ENCODE measurements around the gene TPRN.
A peak's percentile ranks its signal among the peaks of the same experiment; 100 is the strongest.

Gene TPRN

GRCh38 chr9:137159105-137160053 is 41.2 kb downstream of the TPRN start:
- DNase-seq: no peak

DNA sequence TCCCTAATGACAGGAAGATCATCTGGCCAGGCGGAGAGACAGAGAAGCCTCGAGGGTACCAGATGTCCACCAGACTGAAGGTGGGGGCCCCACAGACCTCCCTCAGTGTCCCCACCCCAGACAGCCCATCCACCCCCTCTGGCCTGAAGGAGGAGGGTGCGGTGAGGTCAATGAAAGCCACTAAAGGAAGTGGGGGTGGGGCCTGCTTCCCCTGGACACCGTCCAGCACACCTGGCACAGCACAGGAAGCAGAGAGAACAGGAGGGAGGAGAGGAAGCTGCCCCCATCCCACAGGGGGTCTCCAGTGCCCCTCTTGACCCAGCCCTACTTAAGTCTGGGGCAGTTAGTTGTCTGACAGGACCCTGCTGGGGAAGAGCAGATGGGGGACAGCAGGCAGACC is 41.9 kb downstream of the TPRN start:
- DNase-seq: no peak

DNA sequence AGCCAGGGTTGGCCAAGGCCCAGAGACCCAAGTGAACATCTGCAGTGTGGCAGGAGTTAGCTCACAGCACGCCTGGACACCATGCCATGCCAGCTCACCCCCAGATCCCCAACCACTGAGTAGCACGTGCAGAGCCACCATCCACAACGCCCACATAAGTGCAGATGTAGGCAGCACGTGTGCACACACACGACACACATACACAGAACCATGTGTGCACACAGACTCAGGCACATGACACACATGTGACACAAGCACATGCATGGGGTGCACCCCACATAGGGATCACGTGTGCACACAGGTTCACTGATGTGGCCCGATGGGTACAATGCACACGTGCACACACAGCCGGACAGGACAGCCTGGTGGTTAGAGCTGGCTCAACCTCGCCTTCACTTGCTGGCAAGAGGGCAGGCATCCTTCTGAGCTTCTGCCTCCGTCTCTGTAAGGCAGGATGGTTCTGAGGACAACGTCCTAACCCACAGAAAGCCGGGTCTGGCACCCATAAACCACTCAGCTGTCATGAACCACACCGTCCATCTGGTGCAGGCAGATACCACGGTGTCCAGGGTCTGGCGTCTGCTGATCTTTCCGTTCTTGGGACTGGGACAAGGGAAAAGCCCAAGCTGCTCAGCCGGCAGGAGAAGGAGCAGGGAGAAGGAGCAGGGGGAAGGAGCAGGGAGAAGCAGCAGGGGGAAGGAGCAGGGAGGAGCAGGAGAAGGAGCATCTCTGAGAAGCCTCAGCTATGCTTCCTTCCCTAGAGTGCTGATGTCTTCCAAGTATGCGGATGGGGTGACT is 42.7 kb downstream of the TPRN start:
- DNase-seq: no peak

DNA sequence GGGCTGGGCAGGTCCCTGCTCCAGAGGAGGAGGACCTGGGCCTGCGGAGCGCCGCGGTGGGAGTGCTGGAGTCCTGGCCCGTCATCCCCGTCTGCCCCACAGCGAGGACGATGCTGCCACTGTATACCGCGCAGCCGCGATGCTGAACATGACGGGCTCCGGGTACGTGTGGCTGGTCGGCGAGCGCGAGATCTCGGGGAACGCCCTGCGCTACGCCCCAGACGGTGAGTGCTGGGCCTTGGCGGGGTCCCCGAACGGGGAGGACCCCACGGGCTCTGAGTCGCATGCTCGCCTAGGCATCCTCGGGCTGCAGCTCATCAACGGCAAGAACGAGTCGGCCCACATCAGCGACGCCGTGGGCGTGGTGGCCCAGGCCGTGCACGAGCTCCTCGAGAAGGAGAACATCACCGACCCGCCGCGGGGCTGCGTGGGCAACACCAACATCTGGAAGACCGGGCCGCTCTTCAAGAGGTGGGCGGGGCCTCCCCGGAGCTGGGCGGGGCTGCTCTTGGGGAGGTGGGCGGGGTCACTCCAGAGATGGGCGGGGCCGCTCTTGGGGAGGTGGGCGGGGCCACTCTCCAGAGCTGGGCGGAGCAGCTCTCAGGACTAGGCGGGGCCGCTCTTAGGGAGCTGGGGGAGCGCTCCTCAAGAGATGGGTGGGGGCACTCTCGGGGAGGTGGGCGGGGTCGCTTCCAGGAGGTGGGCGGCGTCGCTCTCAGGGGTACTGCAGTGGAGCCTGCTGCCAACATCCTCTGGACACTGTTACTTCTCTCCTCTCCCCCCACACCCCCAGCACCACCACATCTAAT is 43.8 kb downstream of the TPRN start:
- DNase-seq: peak in 3 of 4 experiments; percentile 29 to 47 (median 29)

- no peak for DNase-seq
These were observed 47.6 kb downstream of the TPRN start for GRCh38 chr9:137152844-137153405.

DNA sequence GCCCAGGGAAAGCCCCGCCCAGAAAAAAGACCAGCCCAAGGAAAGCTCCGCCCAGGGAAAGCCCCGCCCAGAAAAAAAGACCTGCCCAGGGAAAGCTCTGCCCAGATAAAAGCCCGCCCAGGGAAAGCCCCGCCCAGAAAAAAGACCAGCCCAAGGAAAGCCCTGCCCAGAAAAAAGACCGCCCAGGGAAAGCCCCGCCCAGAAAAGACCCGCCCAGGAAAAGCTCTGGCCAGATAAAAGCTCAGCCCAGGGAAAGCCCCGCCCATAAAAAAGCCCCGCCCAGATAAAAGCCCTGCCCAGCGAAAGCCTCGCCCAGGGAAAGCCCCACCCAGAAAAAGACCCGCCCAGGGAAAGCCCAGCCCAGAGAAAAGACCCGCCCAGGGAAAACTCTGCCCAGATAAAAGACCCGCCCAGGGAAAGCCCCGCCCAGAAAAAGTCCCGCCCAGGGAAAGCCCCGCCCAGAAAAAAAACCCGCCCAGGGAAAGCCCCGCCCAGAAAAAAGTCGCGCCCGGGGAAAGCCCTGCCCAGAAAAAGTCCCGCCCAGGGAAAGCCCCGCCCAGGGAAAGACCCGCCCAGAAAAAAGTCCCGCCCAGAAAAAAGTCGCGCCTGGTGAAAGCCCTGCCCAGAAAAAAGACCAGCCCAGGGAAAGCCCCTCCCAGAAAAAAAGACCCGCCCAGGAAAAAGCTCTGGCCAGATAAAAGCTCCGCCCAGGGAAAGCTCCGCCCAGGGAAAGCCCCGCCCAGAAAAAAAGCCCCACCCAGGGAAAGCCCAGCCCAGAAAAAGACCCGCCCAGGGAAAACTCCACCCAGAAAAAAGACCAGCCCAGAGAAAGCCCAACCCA is 49.7 kb downstream of the TPRN start:
- DNase-seq: peak in 1 of 4 experiments; percentile 69

GRCh38 chr9:137149942-137150616 is 50.5 kb downstream of the TPRN start:
- no peak for DNase-seq

GRCh38 chr9:137149363-137149762 is 51.2 kb downstream of the TPRN start:
- no peak for DNase-seq

GRCh38 chr9:137148661-137149060 is 51.9 kb downstream of the TPRN start:
- DNase-seq: no peak

GRCh38 chr9:137148242-137148641 is 52.3 kb downstream of the TPRN start:
- no peak for DNase-seq

DNA sequence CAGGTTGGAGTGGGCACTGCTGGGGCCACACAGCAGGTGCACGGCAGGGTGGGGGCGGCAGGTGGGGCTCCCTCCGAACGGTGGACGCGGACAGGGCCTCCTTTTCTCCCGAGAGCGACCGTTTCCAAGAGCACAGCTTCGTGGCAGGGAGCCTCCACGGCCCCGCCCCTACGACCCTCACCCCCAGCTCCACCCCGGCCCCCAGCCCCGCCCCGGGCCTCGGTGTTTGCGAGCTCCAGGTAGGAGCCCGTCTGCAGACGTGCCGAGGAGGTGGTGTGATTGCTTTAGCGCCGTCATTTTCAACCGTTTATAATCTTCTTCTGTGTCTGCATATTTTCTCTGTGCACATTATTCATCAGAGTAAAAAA is 52.8 kb downstream of the TPRN start:
- no peak for DNase-seq

DNA sequence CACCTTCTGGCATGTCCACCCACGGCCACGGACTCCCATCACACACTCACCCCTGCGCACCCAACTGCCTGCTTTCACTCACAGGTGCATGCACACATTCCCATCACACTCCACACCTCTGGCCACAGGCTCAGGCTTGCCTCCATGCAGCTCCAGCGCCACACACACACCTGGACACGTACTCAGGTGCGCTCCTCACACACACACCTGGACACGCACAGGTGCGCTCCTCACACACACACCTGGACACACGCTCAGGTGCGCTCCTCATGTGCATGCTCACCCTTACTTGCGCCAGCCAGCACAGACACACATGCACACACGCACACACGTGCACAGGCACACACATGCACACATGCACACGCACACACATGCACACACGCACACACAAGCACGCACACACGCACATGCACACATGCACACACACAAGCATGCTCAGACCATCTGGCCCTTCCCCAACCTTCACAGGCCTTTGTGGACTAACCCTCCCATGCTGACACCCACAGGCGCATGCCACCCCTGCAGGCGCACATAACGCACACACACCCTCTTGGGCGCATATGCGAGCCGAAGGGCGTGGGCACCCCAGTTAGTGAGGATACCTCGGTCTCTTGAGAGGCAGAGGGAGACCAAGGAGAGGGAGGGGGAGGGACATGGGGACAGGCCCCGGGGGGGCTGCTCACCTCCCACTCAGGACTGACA is 53.3 kb downstream of the TPRN start:
- DNase-seq: no peak

GRCh38 chr9:137146527-137146918 is 54.0 kb downstream of the TPRN start:
- no peak for DNase-seq

DNA sequence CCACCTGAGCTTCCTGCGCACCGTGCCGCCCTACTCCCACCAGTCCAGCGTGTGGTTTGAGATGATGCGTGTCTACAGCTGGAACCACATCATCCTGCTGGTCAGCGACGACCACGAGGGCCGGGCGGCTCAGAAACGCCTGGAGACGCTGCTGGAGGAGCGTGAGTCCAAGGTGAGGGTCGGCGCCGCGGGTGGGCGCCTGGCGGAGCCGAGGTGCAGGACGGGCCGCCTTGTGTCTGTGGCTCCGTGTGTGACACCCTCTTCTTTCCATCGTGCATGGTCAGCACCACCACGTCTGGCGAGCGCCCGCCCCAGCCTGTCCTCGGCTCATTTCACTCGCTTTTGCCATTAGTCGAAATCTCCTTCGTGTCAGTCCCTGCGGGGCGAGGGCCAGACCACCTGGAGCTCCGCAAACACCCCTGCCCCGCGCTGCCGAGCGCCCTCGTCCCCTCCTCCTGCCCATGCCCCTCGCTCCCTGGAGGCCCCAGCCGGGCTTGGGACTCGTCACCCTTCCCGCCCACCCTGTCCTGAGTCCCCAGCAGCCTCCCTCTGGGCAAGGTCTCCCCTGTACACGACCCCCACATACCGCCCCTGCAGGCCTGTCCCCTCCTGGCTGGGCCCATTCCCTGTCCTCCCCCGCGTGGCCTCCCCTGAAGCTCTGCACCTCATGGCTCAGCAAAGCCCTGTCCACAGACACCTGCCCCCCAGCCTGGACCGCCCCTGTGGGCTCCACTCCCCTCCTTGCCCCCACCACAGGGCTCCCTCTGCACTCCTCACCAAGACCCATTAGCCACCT is 54.6 kb downstream of the TPRN start:
- no peak for DNase-seq

- no peak for DNase-seq
These were observed 57.1 kb downstream of the TPRN start for GRCh38 chr9:137143459-137143858.

GRCh38 chr9:137141976-137142936 is 58.3 kb downstream of the TPRN start:
- no peak for DNase-seq

All from activated CD4-positive, CD25-positive, alpha-beta regulatory T cell (primary cell).